Measurements from ENCODE around the gene OXGR1.

OXGR1 gene

GRCh38 chr13:96958286-96958891 is 35.9 kb downstream of the OXGR1 start:
- no peak overlapping the region for H3K27ac ChIP-seq (ENCODE audit: low read length)
- no peak overlapping the region for H3K9ac ChIP-seq (ENCODE audit: low read length in 2 of 2)
- no peaks in the 10 kb centered on the region for H3K9me3 ChIP-seq (ENCODE audit: control insufficient read depth in 2 of 2, low read length in 2 of 2)
- H3K27me3 ChIP-seq (ENCODE audit: control insufficient read depth in 1 of 2, insufficient read depth in 2 of 2, low read length in 2 of 2) = no peaks in the 10 kb centered on the region
- no peaks in the 10 kb centered on the region for H3K4me1 ChIP-seq (ENCODE audit: control insufficient read depth, insufficient read depth, low read length)
- no peak overlapping the region for H3K4me3 ChIP-seq (ENCODE audit: low read length in 2 of 2)
- no peaks in the 10 kb centered on the region for H3K36me3 ChIP-seq (ENCODE audit: control insufficient read depth in 2 of 2, insufficient read depth in 2 of 2, low read length in 2 of 2)

GRCh38 chr13:96952595-96952994 is 41.7 kb downstream of the OXGR1 start:
- H3K9me3 ChIP-seq (ENCODE audit: control insufficient read depth in 2 of 2, low read length in 2 of 2) = no peaks in the 10 kb centered on the region
- no peak overlapping the region for H3K27ac ChIP-seq (ENCODE audit: low read length)
- no peaks in the 10 kb centered on the region for H3K36me3 ChIP-seq (ENCODE audit: control insufficient read depth in 2 of 2, insufficient read depth in 2 of 2, low read length in 2 of 2)
- H3K27me3 ChIP-seq (ENCODE audit: control insufficient read depth in 1 of 2, insufficient read depth in 2 of 2, low read length in 2 of 2) = no peaks in the 10 kb centered on the region
- H3K9ac ChIP-seq (ENCODE audit: low read length in 2 of 2) = no peak overlapping the region
- no peak overlapping the region for H3K4me3 ChIP-seq (ENCODE audit: low read length in 2 of 2)
- no peaks in the 10 kb centered on the region for H3K4me1 ChIP-seq (ENCODE audit: control insufficient read depth, insufficient read depth, low read length)

- H3K4me3 ChIP-seq (ENCODE audit: low read length in 2 of 2) = no peak overlapping the region
- H3K27me3 ChIP-seq (ENCODE audit: control insufficient read depth in 1 of 2, insufficient read depth in 2 of 2, low read length in 2 of 2) = peaks cover 0 to 3% of the 10 kb centered on the region in 2 donors
- no peak overlapping the region for H3K9ac ChIP-seq (ENCODE audit: low read length in 2 of 2)
- no peaks in the 10 kb centered on the region for H3K36me3 ChIP-seq (ENCODE audit: control insufficient read depth in 2 of 2, insufficient read depth in 2 of 2, low read length in 2 of 2)
- no peak overlapping the region for H3K27ac ChIP-seq (ENCODE audit: low read length)
- no peaks in the 10 kb centered on the region for H3K4me1 ChIP-seq (ENCODE audit: control insufficient read depth, insufficient read depth, low read length)
- H3K9me3 ChIP-seq (ENCODE audit: control insufficient read depth in 2 of 2, low read length in 2 of 2) = no peaks in the 10 kb centered on the region
These were observed 46.1 kb downstream of the OXGR1 start for GRCh38 chr13:96948127-96948526.

GRCh38 chr13:96947343-96947910 is 46.8 kb downstream of the OXGR1 start:
- H3K9ac ChIP-seq (ENCODE audit: low read length in 2 of 2) = no peak overlapping the region
- H3K27me3 ChIP-seq (ENCODE audit: control insufficient read depth in 1 of 2, insufficient read depth in 2 of 2, low read length in 2 of 2) = peaks cover 0 to 3% of the 10 kb centered on the region in 2 donors
- no peaks in the 10 kb centered on the region for H3K4me1 ChIP-seq (ENCODE audit: control insufficient read depth, insufficient read depth, low read length)
- no peak overlapping the region for H3K27ac ChIP-seq (ENCODE audit: low read length)
- H3K4me3 ChIP-seq (ENCODE audit: low read length in 2 of 2) = no peak overlapping the region
- no peaks in the 10 kb centered on the region for H3K36me3 ChIP-seq (ENCODE audit: control insufficient read depth in 2 of 2, insufficient read depth in 2 of 2, low read length in 2 of 2)
- no peaks in the 10 kb centered on the region for H3K9me3 ChIP-seq (ENCODE audit: control insufficient read depth in 2 of 2, low read length in 2 of 2)

- Histone ChIP-seq H3K36me3 (ENCODE audit: control insufficient read depth in 2 of 2, insufficient read depth in 2 of 2, low read length in 2 of 2) (no peaks in the 10 kb centered on the region), H3K27ac (ENCODE audit: low read length) (no peak overlapping the region), H3K27me3 (ENCODE audit: control insufficient read depth in 1 of 2, insufficient read depth in 2 of 2, low read length in 2 of 2) (peaks cover 0 to 3% of the 10 kb centered on the region in 2 donors), H3K9ac (ENCODE audit: low read length in 2 of 2) (no peak overlapping the region), H3K4me1 (ENCODE audit: control insufficient read depth, insufficient read depth, low read length) (no peaks in the 10 kb centered on the region), H3K9me3 (ENCODE audit: control insufficient read depth in 2 of 2, low read length in 2 of 2) (no peaks in the 10 kb centered on the region), H3K4me3 (ENCODE audit: low read length in 2 of 2) (no peak overlapping the region)
These were observed 47.5 kb downstream of the OXGR1 start for GRCh38 chr13:96946709-96947311.

GRCh38 chr13:96940961-96941360 is 53.3 kb downstream of the OXGR1 start:
- Histone ChIP-seq H3K4me3 (ENCODE audit: low read length in 2 of 2) (no peak overlapping the region), H3K9ac (ENCODE audit: low read length in 2 of 2) (no peak overlapping the region), H3K4me1 (ENCODE audit: control insufficient read depth, insufficient read depth, low read length) (no peaks in the 10 kb centered on the region), H3K36me3 (ENCODE audit: control insufficient read depth in 2 of 2, insufficient read depth in 2 of 2, low read length in 2 of 2) (no peaks in the 10 kb centered on the region), H3K9me3 (ENCODE audit: control insufficient read depth in 2 of 2, low read length in 2 of 2) (no peaks in the 10 kb centered on the region), H3K27me3 (ENCODE audit: control insufficient read depth in 1 of 2, insufficient read depth in 2 of 2, low read length in 2 of 2) (no peaks in the 10 kb centered on the region), H3K27ac (ENCODE audit: low read length) (no peak overlapping the region)

- no peaks in the 10 kb centered on the region for H3K27me3 ChIP-seq (ENCODE audit: control insufficient read depth in 1 of 2, insufficient read depth in 2 of 2, low read length in 2 of 2)
- no peak overlapping the region for H3K9ac ChIP-seq (ENCODE audit: low read length in 2 of 2)
- no peak overlapping the region for H3K27ac ChIP-seq (ENCODE audit: low read length)
- no peaks in the 10 kb centered on the region for H3K9me3 ChIP-seq (ENCODE audit: control insufficient read depth in 2 of 2, low read length in 2 of 2)
- no peaks in the 10 kb centered on the region for H3K4me1 ChIP-seq (ENCODE audit: control insufficient read depth, insufficient read depth, low read length)
- no peaks in the 10 kb centered on the region for H3K36me3 ChIP-seq (ENCODE audit: control insufficient read depth in 2 of 2, insufficient read depth in 2 of 2, low read length in 2 of 2)
- H3K4me3 ChIP-seq (ENCODE audit: low read length in 2 of 2) = no peak overlapping the region
These were observed 58.4 kb downstream of the OXGR1 start for GRCh38 chr13:96935901-96936300.
